Measurements from ENCODE around the gene MPV17.
A peak's percentile ranks its signal among the peaks of the same experiment; 100 is the strongest.
"Not testable (repeated sequence)": the region's sequence is repeated elsewhere in the genome, so short reads cannot be mapped to it uniquely, and the experiment has no call there.

Gene MPV17

DNA sequence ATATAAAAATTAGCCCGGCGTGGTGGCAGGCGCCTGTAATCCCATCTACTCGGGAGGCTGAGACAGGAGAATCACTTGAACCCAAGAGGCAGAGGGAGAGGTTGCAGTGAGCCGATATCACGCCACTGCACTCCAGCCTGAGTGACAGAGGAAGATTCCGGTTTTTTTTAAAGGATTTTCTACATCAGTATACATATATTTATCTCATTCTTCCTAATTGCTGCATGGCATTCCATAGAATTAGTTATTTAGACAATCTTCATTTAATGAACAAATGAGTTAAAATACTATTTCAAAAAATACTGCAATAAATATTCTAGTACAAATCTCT is 31.7 kb upstream of the MPV17 start:
- H3K36me3 ChIP-seq (ENCODE audit: low read depth): peaks cover 26% of the 10 kb centered on the region
- no peak overlapping the region for H3K4me3 ChIP-seq (ENCODE audit: severe bottlenecking)
- H3K4me1 ChIP-seq (ENCODE audit: insufficient read depth, poor library complexity, severe bottlenecking): peaks cover 12% of the 10 kb centered on the region
- DNase-seq (ENCODE audit: low spot score) (no peak), ATAC-seq (ENCODE audit: low read depth) (no peak)
- no peaks in the 10 kb centered on the region for H3K9me3 ChIP-seq (ENCODE audit: severe bottlenecking)
- peak overlapping the region; percentile 15 for H3K27ac ChIP-seq (ENCODE audit: poor library complexity, severe bottlenecking)
- TF ChIP-seq, protein P1, sequence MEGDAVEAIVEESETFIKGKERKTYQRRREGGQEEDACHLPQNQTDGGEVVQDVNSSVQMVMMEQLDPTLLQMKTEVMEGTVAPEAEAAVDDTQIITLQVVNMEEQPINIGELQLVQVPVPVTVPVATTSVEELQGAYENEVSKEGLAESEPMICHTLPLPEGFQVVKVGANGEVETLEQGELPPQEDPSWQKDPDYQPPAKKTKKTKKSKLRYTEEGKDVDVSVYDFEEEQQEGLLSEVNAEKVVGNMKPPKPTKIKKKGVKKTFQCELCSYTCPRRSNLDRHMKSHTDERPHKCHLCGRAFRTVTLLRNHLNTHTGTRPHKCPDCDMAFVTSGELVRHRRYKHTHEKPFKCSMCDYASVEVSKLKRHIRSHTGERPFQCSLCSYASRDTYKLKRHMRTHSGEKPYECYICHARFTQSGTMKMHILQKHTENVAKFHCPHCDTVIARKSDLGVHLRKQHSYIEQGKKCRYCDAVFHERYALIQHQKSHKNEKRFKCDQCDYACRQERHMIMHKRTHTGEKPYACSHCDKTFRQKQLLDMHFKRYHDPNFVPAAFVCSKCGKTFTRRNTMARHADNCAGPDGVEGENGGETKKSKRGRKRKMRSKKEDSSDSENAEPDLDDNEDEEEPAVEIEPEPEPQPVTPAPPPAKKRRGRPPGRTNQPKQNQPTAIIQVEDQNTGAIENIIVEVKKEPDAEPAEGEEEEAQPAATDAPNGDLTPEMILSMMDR (IDR thresholded peaks at IDR 0.05; ENCODE audit: poor library complexity, severe bottlenecking): no peak
- no peaks in the 10 kb centered on the region for H3K27me3 ChIP-seq (ENCODE audit: insufficient read depth, poor library complexity, severe bottlenecking)

- TF ChIP-seq, protein P1 (IDR thresholded peaks at IDR 0.05; ENCODE audit: poor library complexity, severe bottlenecking): no peak
- peak overlapping the region; percentile 15 for H3K27ac ChIP-seq (ENCODE audit: poor library complexity, severe bottlenecking)
- ATAC-seq (ENCODE audit: low read depth): no peak
- H3K4me3 ChIP-seq (ENCODE audit: severe bottlenecking): no peak overlapping the region
- peaks cover 12% of the 10 kb centered on the region for H3K4me1 ChIP-seq (ENCODE audit: insufficient read depth, poor library complexity, severe bottlenecking)
- DNase-seq (ENCODE audit: low spot score): no peak
- peaks cover 29% of the 10 kb centered on the region for H3K36me3 ChIP-seq (ENCODE audit: low read depth)
- no peaks in the 10 kb centered on the region for H3K27me3 ChIP-seq (ENCODE audit: insufficient read depth, poor library complexity, severe bottlenecking)
- no peaks in the 10 kb centered on the region for H3K9me3 ChIP-seq (ENCODE audit: severe bottlenecking)
Measured at GRCh38 chr2:27353762-27354596, 31.1 kb upstream of the MPV17 start.

GRCh38 chr2:27353386-27353761 is 30.5 kb upstream of the MPV17 start:
- peaks cover 12% of the 10 kb centered on the region for H3K4me1 ChIP-seq (ENCODE audit: insufficient read depth, poor library complexity, severe bottlenecking)
- peaks cover 31% of the 10 kb centered on the region for H3K36me3 ChIP-seq (ENCODE audit: low read depth)
- H3K9me3 ChIP-seq (ENCODE audit: severe bottlenecking); H3K27ac ChIP-seq (ENCODE audit: poor library complexity, severe bottlenecking); ATAC-seq (ENCODE audit: low read depth); H3K4me3 ChIP-seq (ENCODE audit: severe bottlenecking); DNase-seq (ENCODE audit: low spot score); H3K27me3 ChIP-seq (ENCODE audit: insufficient read depth, poor library complexity, severe bottlenecking): not testable (repeated sequence)

DNA sequence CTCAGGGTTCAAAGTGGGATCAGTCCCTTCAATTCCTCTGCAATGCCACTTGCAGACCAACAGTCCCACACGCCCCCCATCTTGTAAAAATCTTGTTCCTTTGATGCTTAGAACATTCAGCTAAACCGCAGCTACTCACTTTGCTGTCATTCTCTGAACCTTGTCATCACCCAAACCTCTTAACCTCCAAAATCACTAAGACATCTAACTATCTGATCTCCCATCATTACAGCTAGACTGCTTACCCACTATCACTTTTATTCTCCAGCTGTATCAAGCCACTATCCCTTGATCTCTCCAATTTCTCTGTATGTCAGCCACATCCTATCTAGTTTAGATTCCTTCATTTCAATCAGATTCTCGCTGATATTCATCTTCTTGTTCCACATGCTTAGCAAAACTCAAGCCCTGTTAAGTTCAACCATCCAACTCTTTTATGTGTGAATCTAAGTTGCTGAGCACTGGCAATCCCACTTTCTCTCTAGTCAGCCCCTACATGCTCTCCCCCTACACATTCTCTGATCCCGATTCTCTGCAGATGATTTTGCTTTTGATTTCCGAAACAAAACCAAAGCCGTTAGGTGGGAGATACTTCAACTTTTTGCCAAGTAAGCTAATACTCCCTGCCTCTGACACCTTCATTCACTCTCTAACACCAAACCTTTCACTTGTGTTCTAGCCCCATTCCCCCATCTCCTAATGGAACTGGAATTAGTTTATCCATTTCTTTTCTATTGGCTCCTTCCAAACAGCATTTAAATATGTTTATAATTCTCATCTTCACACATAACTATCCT is 29.1 kb upstream of the MPV17 start:
- TF ChIP-seq, protein P1 (IDR thresholded peaks at IDR 0.05; ENCODE audit: poor library complexity, severe bottlenecking): no peak
- ATAC-seq (ENCODE audit: low read depth): no peak
- Histone ChIP-seq H3K27ac (ENCODE audit: poor library complexity, severe bottlenecking) (no peak overlapping the region), H3K9me3 (ENCODE audit: severe bottlenecking) (no peaks in the 10 kb centered on the region), H3K4me1 (ENCODE audit: insufficient read depth, poor library complexity, severe bottlenecking) (peaks cover 12% of the 10 kb centered on the region), H3K27me3 (ENCODE audit: insufficient read depth, poor library complexity, severe bottlenecking) (no peaks in the 10 kb centered on the region), H3K36me3 (ENCODE audit: low read depth) (peaks cover 32% of the 10 kb centered on the region), H3K4me3 (ENCODE audit: severe bottlenecking) (no peak overlapping the region)
- DNase-seq (ENCODE audit: low spot score): no peak

GRCh38 chr2:27350106-27350693 is 27.3 kb upstream of the MPV17 start:
- ATAC-seq (ENCODE audit: low read depth) (no peak), DNase-seq (ENCODE audit: low spot score) (no peak)
- Histone ChIP-seq H3K27me3 (ENCODE audit: insufficient read depth, poor library complexity, severe bottlenecking) (no peaks in the 10 kb centered on the region), H3K36me3 (ENCODE audit: low read depth) (peaks cover 33% of the 10 kb centered on the region), H3K9me3 (ENCODE audit: severe bottlenecking) (no peaks in the 10 kb centered on the region), H3K27ac (ENCODE audit: poor library complexity, severe bottlenecking) (no peak overlapping the region), H3K4me1 (ENCODE audit: insufficient read depth, poor library complexity, severe bottlenecking) (peaks cover 11% of the 10 kb centered on the region), H3K4me3 (ENCODE audit: severe bottlenecking) (no peak overlapping the region)
- TF ChIP-seq, protein P1 (IDR thresholded peaks at IDR 0.05; ENCODE audit: poor library complexity, severe bottlenecking): no peak
